SKM-1 treated with dmso at 0.1 percent for 144 hours (cell line): ENCODE results near the gene LCTL.
A peak's percentile ranks its signal among the peaks of the same experiment; 100 is the strongest.
"Not testable (repeated sequence)": the region's sequence is repeated elsewhere in the genome, so short reads cannot be mapped to it uniquely, and the experiment has no call there.

ENCODE experiments used
- DNase-seq: peaks from one replicate; lab custom pipeline; 2025; ENCODE audit not compliant: unreplicated experiment; lab: John Stamatoyannopoulos, UW

Gene LCTL

DNA sequence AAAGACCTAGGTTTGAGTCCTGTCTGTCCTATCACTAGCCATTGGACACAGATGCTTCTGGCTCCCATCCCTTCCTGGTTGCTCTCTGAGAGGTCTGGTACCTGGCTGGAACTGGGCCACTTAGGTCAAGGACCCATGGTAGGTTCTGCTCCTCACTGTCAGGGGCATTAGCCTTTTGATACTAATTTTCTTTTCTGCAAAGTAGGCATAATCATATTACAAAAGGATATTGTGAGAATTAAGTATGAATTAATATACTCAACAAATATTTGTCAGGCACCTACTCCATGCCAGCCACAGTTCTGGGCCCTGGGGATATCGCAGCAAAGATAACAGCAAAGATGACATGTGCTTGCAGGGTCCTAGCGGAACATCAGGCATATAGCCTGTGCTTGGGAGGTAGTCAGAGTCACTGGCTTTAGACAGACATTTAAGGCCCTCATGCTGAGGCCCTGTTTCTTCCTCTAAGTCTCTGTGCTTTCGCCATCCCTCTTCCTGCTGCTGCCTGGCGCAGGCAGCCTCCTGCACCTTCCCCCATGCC, 25.6 kb upstream of the LCTL start:
- peak; percentile 48 for DNase-seq

DNA sequence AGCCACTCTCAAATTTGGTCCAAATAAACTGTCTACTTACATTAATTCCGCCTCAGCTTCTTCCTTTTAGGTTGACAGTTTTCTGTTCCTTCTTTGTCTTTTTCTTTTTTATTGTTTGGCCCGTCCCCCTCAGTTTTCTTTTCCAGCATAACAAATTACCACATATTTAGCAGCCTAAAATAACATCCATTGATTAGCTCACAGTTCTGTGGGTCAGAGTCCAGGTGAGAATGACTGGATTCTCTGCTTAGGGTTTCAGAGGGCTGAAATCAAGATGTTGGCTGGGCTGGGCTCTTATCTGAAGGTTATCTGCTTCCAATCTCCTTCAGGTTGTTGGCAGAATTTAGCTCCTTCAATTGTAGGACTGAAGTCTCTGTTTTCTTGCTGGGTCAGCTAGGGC, 24.6 kb upstream of the LCTL start:
- no peak for DNase-seq

DNA sequence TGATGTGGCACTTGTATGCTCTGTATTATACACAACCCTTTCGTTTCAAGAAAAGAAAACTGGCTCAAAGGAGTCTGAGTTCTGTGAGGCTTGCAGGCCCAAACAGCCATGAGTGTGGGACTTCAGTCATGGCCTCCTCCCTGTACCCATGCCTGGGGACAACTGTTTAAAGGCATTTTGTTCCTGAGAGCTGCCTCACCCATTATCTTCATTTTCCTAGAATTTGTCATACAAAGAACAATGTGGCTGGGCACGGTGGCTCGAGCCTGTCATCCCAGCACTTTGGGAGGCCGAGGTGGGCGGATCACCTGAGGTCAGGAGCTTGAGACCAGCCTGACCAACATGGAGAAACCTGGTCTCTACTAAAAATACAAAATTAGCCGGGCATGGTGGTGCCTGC, 23.6 kb upstream of the LCTL start:
- DNase-seq, result not testable (repeated sequence)

DNA sequence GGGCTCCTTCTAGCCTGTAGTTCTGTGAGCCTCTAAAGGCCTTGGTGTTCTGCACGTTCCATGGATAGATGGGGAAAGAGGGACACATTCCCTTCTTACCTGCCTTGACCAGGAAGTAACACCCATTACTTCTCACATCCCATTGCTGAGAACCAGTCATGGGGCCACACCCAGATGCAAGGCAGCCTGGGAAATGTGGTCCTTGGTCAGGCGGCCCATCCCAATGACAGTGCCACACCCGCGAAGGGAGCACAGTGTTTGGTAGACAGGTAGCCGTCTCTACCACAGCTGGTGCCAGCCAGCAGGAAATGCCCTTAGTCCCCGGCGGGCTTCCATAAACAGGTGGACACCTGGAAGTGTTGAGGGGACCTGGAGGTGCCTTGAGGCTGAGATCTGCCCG, 23.2 kb upstream of the LCTL start:
- no peak for DNase-seq

DNA sequence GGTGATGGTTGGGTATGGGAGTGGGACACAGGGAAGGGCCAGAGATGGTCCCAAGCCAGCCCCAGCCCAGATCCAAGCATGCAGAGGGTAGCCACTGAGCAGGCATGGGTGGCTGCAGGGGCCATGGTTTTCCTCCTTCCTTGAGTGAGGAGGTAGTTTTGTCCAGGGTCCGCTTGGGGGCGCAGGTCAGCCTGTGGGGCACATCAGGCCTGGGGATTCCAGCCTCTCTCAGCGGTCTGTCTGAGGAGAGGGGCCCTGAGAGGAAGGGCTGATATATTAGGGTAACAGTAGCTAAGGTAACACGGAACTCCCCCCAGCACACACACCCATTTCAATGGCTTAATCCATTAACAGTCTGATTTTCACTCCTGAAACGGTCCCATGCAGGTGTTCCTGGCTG, 22.7 kb upstream of the LCTL start:
- peak; percentile 16 for DNase-seq

DNA sequence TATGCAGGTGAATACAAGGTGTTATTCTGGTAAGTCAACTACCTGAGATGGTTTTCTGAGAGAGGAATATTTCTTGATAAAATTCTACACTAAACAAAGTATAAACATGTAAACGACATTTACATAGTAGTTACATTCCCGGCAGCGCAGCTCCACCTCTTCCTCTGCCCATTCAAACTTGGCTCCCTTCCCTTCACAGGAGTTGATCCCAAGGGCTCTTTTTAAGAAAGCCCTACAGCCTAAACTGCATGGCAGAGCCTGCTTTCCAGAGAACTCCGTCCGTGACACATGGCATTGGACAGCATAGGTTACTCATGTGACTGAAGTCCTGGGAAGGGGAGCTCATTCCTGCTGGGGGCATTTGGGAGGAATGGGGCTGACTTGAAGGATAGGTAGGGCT, 22.0 kb upstream of the LCTL start:
- DNase-seq, result no peak

DNA sequence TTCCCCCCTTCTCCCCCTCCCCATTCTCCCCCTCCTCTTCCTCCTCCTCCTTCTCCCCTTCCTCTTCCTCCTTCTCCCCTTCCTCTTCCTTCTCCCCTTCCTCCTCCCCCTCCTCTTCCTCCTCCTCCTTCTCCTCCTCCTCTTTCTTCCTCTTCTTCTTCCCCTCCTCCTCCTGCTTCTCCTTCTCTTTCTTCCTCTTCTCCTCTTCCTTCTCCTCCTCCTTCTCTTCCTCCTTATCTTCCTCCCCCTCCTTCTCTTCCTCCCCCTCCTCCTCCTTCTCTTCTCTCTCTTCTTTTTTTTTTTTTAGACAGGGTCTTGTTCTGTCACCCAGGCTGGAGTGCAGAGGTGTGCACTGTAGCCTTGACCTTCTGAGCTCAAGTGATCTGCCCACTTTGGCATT, 21.2 kb upstream of the LCTL start:
- DNase-seq, result no peak

DNA sequence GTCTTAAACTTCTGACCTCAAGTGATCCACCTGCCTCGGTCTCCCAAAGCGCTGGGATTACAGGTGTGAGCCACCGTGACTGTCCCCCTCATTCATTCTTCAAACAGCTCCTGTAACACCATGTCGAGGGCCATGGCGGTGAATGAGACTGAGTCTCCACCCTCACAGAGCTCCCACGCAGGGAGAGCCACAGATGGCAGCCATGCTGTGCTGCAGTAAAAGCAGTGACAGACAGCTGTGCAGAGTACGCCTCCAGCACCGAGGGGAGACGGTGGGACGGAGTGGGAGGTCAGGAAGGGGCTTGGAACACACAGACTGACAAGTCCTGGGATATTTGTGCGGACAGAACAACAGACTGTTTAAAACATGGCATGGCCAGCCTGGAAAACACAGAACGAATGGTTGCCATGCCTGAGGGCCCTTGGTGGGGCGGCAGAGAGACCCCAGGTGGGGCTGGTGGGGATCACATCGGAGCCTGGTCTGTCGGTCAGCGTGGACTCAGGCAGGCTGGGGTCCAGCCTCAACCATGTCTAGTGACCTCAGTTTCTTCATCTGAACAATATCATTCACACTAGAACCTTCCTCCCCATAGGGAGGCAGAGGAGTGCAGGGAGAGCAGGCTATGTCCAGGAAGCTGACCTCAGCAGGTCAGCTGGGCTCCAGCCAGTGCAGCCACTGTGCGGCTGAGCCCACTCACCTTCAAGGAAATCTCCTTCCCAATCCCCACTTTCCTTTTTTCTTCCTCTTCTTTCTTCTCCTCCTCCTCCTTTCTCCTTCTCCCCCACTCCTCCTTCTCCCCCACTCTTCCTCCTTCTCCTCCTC, 20.6 kb upstream of the LCTL start:
- no peak for DNase-seq

DNA sequence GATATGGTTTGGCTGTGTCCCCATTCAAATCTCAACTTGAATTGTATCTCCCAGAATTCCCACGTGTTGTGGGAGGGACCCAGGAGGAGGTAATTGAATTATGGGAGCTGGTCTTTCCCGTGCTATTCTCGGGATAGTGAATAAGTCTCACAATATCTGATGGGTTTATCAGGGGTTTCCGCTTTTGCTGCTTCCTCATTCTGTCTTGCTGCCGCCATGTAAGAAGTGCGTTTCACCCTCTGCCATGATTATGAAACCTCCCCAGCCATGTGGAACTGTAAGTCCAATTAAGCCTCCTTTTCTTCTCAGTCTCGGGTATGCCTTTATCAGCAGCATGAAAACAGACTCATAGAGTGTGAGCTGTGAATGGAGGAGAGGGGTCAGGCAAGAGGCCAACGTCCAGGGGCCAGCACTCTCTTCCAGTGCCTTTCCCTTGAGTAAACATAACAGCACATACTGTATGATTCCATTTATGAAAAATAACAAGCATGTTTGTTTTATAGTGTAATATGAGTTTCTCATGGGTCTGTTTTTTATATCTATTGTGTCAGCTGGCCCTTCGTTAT, 16.3 kb upstream of the LCTL start:
- peak; percentile 51 for DNase-seq

DNA sequence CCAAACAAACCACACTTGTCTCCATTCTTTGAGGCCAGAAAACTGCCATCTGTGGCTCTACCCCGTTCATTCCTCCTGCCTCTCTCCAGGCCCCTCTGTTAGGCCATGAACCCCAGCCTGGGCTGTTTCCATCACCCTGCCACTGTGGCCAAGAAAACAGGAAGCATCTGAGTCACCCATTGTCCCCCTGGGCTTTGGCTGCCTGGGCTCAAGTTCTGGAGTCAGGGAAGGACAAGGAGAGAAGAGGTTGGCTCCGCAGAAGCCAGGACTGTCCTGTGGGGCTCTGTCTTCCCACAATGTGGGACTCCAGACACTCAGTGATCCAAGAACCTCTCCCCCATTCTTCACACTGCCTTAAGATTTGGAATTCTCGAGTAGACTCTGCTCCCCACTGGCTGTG, 14.8 kb upstream of the LCTL start:
- DNase-seq, result peak; percentile 24

DNA sequence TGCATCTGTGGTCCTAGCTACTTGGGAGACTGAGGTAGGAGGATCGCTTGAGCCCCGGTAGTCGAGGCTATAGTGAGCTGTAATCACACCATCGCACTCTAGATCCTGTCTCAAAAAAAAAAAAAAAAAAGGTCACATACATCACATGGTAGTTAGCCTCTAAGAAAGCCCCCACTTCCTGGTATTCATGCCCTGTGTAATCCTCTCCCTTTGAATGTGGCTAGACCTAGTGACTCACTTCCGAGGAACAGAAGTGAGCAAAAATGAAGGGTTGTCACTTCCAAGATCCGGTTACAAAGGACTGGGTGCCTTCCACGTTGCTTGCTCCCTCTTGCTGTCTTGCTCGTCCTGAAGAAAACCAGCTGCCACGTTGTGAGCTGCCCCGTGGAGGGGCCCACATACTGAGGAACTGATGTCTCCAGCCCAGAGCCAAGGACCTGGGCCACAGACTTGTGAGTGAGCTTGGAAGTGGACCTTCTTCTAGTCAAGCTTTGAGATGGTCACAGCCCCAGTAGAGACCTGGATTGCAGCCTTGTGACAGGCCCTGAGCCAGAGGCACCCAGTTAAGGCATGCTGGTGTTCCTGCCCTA, 12.6 kb upstream of the LCTL start:
- peak; percentile 15 for DNase-seq

DNA sequence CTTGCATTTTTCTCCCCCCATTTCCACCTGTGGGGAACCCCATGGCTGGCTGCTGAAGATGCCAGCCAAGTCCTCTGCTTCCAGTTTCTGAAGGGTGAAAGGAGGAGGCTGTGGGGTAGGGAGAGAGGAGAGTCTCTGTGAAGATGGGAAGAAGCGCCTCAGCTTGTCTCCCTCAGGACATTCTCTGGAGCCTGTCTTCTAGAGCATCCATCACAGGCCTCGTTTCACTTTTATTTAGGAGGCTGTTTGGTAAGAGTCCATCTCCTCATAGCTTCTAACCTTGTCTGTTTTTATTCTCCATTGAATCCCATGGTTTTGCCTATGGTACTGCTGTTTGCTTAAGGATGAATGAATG, 8.8 kb upstream of the LCTL start:
- DNase-seq, result no peak

DNA sequence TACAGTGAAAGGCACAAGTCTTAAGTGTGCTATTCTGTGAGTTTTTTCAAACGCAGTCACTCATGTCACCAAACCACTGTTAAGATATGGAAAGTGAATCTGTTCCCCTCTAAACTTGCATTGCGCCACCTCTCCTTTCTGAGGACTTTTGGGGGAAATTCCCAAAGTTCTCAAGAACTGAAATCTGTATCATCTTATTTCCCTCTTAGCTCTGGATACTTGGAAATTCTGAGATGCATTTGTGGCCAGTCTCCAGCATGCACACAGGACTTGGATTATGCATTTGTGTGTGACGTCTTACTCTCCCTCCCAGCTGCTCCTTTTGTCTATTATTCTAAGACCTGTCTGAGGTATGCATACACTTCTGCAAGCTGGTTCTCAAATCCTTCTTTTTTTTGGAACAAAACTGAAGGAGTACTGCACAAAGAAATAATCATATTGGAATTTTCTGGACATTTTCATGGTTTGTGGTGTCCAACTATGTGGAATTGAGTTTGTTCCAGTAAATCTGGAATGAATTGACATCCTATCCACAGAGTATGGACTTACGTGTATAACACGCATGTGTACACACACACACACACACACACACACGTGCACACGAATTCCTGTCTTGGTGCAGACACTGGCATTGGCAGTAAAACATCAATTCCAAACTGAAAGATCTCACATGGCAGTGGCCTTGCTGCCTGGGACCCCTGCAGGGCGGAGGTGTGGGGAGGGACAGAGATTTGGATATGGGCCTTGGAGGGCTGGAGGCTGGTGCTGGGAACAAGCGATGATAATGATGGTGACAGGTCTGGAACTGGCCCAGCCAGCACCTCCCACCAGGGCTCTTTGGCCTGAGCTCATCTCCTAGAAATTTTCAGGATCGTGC, 8.2 kb upstream of the LCTL start:
- no peak for DNase-seq

DNA sequence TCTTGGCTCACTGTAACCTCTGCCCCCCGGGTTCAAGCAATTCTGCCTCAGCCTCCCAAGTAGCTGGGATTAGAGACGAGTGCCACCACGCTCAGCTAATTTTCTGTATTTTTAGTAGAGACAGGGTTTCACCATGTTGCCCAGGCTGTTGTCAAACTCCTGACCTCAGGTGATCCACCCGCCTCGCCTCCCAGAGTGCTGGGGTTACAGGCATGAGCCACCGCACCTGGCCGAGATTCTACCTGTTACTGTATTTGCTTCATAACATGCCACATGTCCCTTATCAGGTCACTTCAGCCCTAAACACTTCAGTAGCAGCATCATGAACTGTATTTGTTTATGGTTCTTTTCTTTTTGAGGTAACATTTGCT, 7.5 kb upstream of the LCTL start:
- DNase-seq, result no peak

DNA sequence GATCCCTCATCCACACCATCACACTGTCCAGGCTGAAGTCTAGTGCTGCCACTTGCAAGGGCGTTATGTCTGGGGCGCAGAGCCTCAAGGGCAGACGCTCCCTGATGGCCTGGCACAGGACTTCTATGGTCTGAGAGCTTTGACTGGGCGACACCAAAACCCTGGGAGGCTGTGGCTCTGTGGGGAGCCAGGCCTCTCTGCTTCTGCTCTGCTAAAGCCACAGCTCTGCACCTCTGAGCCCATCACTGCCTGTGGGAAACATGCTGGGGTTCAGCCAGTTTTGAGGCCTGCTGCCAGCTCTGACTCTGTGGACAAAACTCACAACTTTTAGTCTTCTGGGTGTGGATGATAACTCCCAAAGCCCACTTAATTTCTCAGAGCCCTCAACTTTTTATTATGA, 6.3 kb upstream of the LCTL start:
- DNase-seq, result no peak

DNA sequence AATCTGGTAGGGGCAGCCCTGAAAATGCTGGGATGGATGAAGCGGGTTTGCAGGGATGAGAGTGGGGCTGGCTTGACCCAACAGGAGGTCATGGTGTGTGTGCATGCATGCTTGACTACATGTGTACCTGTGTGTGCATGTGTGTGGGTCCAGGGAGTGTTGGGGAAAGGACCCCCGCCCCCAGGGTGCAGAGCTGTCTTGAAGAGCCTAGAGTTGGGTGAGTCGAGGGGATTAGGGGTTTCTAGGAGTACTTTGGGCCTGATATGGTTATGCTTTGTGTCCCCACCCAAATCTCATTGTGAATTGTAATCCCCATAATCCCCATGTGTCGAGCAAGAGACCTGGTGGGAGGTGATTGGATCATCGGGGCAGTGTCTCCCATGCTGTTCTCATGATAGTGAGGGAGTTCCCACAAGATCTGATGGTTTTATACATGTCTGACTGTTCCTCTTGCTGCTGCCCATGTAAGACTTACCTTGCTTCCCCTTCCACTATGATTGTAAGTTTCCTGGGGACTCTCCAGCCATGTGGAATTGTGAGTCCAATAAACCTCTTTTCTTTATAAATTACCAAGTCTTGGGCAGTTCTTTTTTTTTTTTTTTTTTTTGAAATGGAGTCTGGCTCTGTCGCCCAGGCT, 5.2 kb upstream of the LCTL start:
- DNase-seq, result no peak

DNA sequence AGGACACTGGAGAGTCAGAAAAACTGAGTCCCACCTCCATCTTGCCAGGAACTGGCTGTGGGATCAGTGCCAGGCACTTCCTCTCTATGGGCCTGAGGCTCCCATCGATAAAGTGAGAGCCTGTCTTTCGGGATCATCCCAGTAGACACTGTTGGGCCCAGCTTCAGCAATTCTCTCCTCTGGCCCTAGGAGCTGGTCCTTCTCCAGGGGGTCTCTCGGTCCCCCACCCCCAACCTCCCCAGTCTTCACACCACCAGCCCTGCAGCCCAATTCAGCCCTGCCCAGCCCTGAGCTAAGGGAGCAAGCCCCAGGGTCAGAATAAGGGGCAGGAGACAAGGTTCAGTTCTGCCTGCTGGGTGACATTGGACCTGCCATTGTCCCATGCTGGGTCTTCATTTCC, 4.5 kb upstream of the LCTL start:
- DNase-seq, result no peak

DNA sequence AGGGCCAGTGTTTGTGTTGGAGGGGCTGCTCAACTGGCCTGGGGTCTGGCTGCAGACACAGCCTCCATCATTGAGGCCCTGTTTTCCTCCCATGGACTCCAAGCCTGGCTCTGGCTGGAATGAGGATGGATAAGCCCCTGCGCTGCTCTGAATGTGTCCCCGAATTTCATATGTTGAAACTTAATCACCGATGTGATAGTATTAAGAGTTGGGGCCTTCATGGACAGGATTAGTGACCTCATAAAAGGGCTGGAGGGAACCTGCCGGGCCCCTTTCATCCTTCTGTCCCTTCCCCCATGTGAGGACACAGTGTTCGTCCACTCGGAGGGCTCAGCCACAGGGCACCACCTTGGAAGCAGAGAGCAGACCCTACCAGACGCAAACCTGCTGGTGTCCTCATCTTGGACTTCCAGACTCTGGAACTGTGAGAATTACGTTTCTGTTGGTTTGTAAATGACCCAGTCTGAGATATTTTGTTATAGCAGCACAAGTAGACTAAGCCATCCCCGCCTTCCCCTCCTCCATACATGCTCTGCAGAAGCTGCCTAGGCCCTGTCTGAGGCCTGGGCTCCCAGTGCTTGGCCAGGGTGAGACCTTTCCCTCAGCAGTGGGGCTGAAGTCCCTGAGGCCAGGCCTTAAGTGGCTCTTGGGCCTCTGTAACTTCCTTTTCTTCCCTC, 3.8 kb upstream of the LCTL start:
- no peak for DNase-seq

DNA sequence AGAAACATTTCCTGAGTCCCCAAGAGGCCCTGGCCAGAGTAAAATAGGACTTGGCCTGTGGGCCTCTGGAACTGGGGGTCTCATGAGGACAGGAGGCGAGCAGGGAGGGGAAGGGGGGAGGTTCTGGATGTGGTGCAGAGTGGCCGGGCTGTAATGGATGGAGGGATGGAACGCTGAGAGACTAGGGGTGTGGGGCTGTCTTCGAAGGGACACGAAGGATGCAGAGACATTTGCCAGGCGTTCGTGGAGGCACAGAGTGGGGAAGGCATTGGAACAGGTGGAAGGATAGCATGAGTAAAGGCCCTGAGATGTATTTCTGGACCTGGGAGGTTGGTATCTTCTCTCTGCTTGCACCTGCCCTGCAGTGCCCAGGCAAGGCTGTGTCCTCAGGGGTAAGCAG, 2.1 kb upstream of the LCTL start:
- no peak for DNase-seq

DNA sequence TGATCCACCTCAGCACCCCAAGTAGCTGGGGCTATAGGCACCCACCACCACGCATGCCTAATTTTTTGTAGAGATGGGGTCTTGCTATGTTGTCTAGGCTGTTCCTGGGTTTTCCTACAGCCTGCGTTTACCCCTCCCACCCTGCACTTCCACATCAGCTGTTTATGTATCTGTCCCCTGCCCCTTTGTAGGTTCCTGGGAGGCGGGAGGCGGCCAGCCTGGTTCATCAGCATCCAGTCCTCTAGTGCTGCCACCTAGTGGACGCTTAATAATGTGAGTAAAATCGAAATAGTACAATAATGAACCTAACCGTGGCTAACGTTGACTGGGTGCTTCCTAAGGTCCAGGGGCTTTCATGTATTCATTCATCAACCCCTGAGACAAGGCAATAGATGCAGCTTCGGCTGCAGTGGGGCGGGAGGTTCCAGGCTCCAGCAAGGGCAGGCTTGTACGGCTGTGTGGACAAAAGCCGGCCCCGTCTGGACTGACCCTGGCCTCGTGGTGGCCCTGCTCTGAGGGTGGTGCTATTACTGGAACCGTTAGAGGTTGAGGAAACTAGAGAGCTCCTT, 1.2 kb upstream of the LCTL start:
- peak; percentile 64 for DNase-seq
